HepG2 (cell line): ENCODE data around the gene RESP18. TPM values are rescaled to one million over a fixed set of nuclear protein-coding genes. Genes with fewer than 3 reads are reported as not detected.

ENCODE experiments used
- ATAC-seq: fragments of 200-7000 bp; cut with Tn5 transposase; 3 replicates; pipeline ENCODE4 v1.9.1; 2020; ENCODE audit warnings: mild to moderate bottlenecking, moderate library complexity
- BruUV-seq: library from RNA; stranded (reverse); fragments of 400-500 nt; replicated peaks from 2 replicates; lab custom pipeline; 2021; lab: Mats Ljungman, UMichigan
- CTCF ChIA-PET: fragments of 300-600 bp; formaldehyde crosslinking; extraction: SDS; loops from one replicate; lab custom pipeline; 2021; ENCODE audit warnings: low total read pairs, inconsistent platforms, low intra/inter-chr PET ratio; lab: Yijun Ruan, JAX
- POLR2A ChIA-PET: fragments of 350-600 bp; sonication (Branson Sonifier 250); formaldehyde crosslinking; loops from one replicate; lab custom pipeline; 2020; ENCODE audit warnings: antibody characterized with exemption, inconsistent platforms; lab: Yijun Ruan, JAX
- DNase-seq: peaks from one replicate; pipeline ENCODE4 v3.0.0-alpha.2; 2015; ENCODE audit warnings: low spot score
- FAIRE-seq: peaks from 3 replicates; lab custom pipeline; 2011; peaks lifted over from hg19 to GRCh38; lab: Jason Lieb, UNC
- H2AFZ ChIP-seq: one replicate; pipeline ENCODE4 v1.6.1; 2011; ENCODE audit warnings: low read length, inconsistent platforms
- H3K27ac ChIP-seq: fragments of 300-600 bp; 3 replicates; pipeline ENCODE4 v1.8.0; 2011; ENCODE audit warnings: mixed run types, mild to moderate bottlenecking, mixed read lengths, low read length, inconsistent platforms; ENCODE audit not compliant: insufficient read depth; ENCODE audit errors: extremely low read length
- H3K27me3 ChIP-seq, 2 experiments: fragments of 200-600 bp in 1 of 2; 2 replicates in 1 of 2; 3 replicates in 1 of 2; pipeline versions ENCODE4 v1.6.0 to v1.8.0; 2011; ENCODE audit warnings: low read length in 2 of 2, mild to moderate bottlenecking in 2 of 2, moderate library complexity in 2 of 2, inconsistent platforms in 1 of 2; ENCODE audit not compliant: insufficient read depth in 2 of 2, control insufficient read depth in 1 of 2
- H3K36me3 ChIP-seq, 2 experiments: fragments of 200-600 bp in 1 of 2; replicated peaks in 1 of 2; 2 replicates in 1 of 2; 3 replicates in 1 of 2; pipeline versions ENCODE4 v1.5.1 to v1.8.0; 2011; ENCODE audit warnings: low read length in 2 of 2, inconsistent platforms in 1 of 2; ENCODE audit not compliant: insufficient read depth in 2 of 2, control insufficient read depth in 1 of 2
- H3K4me1 ChIP-seq: 2 replicates; pipeline ENCODE4 v1.5.1; 2012; ENCODE audit warnings: low read length, inconsistent platforms; ENCODE audit not compliant: insufficient read depth
- H3K4me2 ChIP-seq: 2 replicates; pipeline ENCODE4 v1.6.0; 2011; ENCODE audit warnings: low read depth, low read length, inconsistent platforms
- H3K4me3 ChIP-seq, 3 experiments: fragments of 200-600 bp in 1 of 3; sonication (generic), shearing (Covaris generic) in 1 of 3; replicated peaks in 1 of 3; 2 replicates each; pipeline ENCODE4 v1.5.1; 2011 to 2016; ENCODE audit warnings: low read length in 3 of 3, inconsistent platforms in 2 of 3, low read depth in 2 of 3, mild to moderate bottlenecking in 2 of 3, control low read depth in 1 of 3, mixed read lengths in 1 of 3; ENCODE audit not compliant: insufficient read depth in 1 of 3
- H3K79me2 ChIP-seq: one replicate; pipeline ENCODE4 v1.6.1; 2011; ENCODE audit warnings: low read length, inconsistent platforms; ENCODE audit not compliant: insufficient read depth
- H3K9ac ChIP-seq: 2 replicates; pipeline ENCODE4 v1.6.0; 2011; ENCODE audit warnings: mild to moderate bottlenecking, low read depth, low read length, inconsistent platforms; ENCODE audit not compliant: insufficient read depth
- H3K9me3 ChIP-seq: 2 replicates; pipeline ENCODE4 v1.5.1; 2012; ENCODE audit warnings: mild to moderate bottlenecking, low read length
- H4K20me1 ChIP-seq: 2 replicates; pipeline ENCODE4 v1.6.0; 2011; ENCODE audit warnings: inconsistent platforms, mild to moderate bottlenecking, low read length, moderate library complexity; ENCODE audit not compliant: insufficient read depth
- ATAD3A ChIP-seq: sonication (generic); formaldehyde crosslinking; IDR thresholded peaks from 2 replicates; pipeline ENCODE4 v1.4.0; 2020; ENCODE audit warnings: missing genetic modification reagents
- BCLAF1 ChIP-seq: fragments of 450-650 bp; IDR thresholded peaks from 2 replicates; pipeline ENCODE4 v1.6.1; 2017; ENCODE audit warnings: mild to moderate bottlenecking
- EZH2 ChIP-seq: conservative IDR thresholded peaks from 2 replicates; pipeline ENCODE4 v1.6.1; 2012; ENCODE audit warnings: mild to moderate bottlenecking, low read depth, low read length, moderate library complexity
- HDAC2 ChIP-seq: sonication (generic); formaldehyde crosslinking; IDR thresholded peaks from 2 replicates; pipeline ENCODE4 v1.4.0; 2020; ENCODE audit warnings: missing genetic modification reagents
- LCORL ChIP-seq, 2 experiments: fragments of 450-650 bp in 1 of 2; sonication (generic) in 1 of 2; formaldehyde crosslinking in 1 of 2; IDR thresholded peaks; 2 replicates each; pipeline versions ENCODE4 v1.5.0 to v1.6.1; 2017 to 2020; ENCODE audit warnings: antibody characterized with exemption in 1 of 2, missing genetic modification reagents in 1 of 2
- ZNF256 ChIP-seq: sonication (generic); formaldehyde crosslinking; conservative IDR thresholded peaks from 2 replicates; pipeline ENCODE4 v1.4.0; 2020; ENCODE audit warnings: missing genetic modification reagents
- ZNF292 ChIP-seq: sonication (generic); formaldehyde crosslinking; IDR thresholded peaks from 2 replicates; pipeline ENCODE4 v1.8.1; 2022; ENCODE audit warnings: mild to moderate bottlenecking, low read depth, missing genetic modification reagents, borderline replicate concordance
- ZNF431 ChIP-seq: sonication (generic); formaldehyde crosslinking; IDR thresholded peaks from 2 replicates; pipeline ENCODE4 v1.9.0; 2022; ENCODE audit warnings: missing genetic modification reagents, low read depth, mild to moderate bottlenecking, borderline replicate concordance
- ZNF558 ChIP-seq: sonication (generic); formaldehyde crosslinking; IDR thresholded peaks from 2 replicates; pipeline ENCODE4 v1.9.0; 2022; ENCODE audit warnings: mild to moderate bottlenecking, missing genetic modification reagents, borderline replicate concordance
- ZNF597 ChIP-seq: sonication (generic); formaldehyde crosslinking; IDR thresholded peaks from 2 replicates; pipeline ENCODE4 v1.5.0; 2020; ENCODE audit warnings: missing genetic modification reagents
- WGBS: methylation state at CpG from one replicate; pipeline ENCODE4 v1.1.6; 2017; ENCODE audit warnings: low lambda C conversion rate; 5-methylcytosine and 5-hydroxymethylcytosine counted together
- in situ Hi-C: cut with HindIII; loops from 2 replicates; pipeline ENCODE4 v1.10.0; 2017; ENCODE audit warnings: low pct_unique_long_range_greater_than_20kb; ENCODE audit not compliant: extremely low pct_ligation_motif_present
- intact Hi-C: fragments of 100-400 bp; cut with micrococcal nuclease; formaldehyde crosslinking; loops from one replicate; pipeline ENCODE4 v1.10.0; 2022; ENCODE audit not compliant: unreplicated experiment
- polyA plus RNA-seq, 8 experiments: library from polyadenylated mRNA; depleted of rRNA in 3 of 8; stranded (reverse) in 7 of 8; unstranded in 1 of 8; fragments of >200 nt; fragmentation: Illumina TruSeq in 4 of 8; extraction: Trizol in 4 of 8; gene quantifications; 2 replicates each; pipeline versions ENCODE4 v1.2.1 to v1.2.3, GENCODE V29; 2011 to 2016; ENCODE audit warnings: low read depth in 4 of 8, missing spikeins in 1 of 8, mixed read lengths in 1 of 8; ENCODE audit not compliant: insufficient read depth in 1 of 8
- total RNA-seq, 5 experiments: library from RNA; depleted of rRNA; stranded (reverse); fragments of >200 nt; fragmentation: Illumina TruSeq; extraction: Trizol; gene quantifications; 2 replicates each; pipeline ENCODE4 v1.2.3, GENCODE V29; 2016; ENCODE audit warnings: low read depth in 1 of 5

The RESP18 gene
- total and polyA plus RNA-seq, 2 of the 13 experiments (the other 11 are each of a cell fraction or from before 2014, with no cell fraction given), result not detected

GRCh38 chr2:219358170-219359075, 25.9 kb upstream of the RESP18 start:
- Histone ChIP-seq H3K9ac (no peak overlapping the region), H2AFZ (no peak overlapping the region), H4K20me1 (no peaks in the 10 kb centered on the region), H3K9me3 (no peaks in the 10 kb centered on the region), H3K4me3 (no peak overlapping the region), H3K4me2 (no peak overlapping the region), H3K27me3 (peaks cover 6 to 46% of the 10 kb centered on the region in 2 experiments), H3K79me2 (no peaks in the 10 kb centered on the region), H3K27ac (no peak overlapping the region), H3K4me1 (no peaks in the 10 kb centered on the region), H3K36me3 (no peaks in the 10 kb centered on the region)
- ATAC-seq, result peak; percentile 54
- BruUV-seq, result no TSS peak
- ChIA-PET CTCF (no interaction called here), POLR2A (interaction anchor here (1.3 kb wide), 1 partner anchor 30 kb away, joined by 4 read pairs; no protein-coding TSS in a partner anchor)
- 27% methylated on average over 59 of the region's 66 CpGs for WGBS
- intact Hi-C loops (no loop called here), in situ Hi-C loops (no loop called here)
- no peak for DNase-seq
- no peak for FAIRE-seq
- TF ChIP-seq ZNF597 (CRISPR knock-in tag), result no peak
- TF ChIP-seq EZH2, result peak; percentile 34; the same call in 1 of the 2 replicates

- no peaks in the 10 kb centered on the region for H4K20me1 ChIP-seq
- ChIA-PET CTCF (no interaction called here), POLR2A (interaction anchor here (1.3 kb wide), 1 partner anchor 32 kb away, joined by 4 read pairs; no protein-coding TSS in a partner anchor)
- no peak overlapping the region for H3K9ac ChIP-seq
- H3K27ac ChIP-seq, result no peak overlapping the region
- H3K79me2 ChIP-seq, result no peaks in the 10 kb centered on the region
- WGBS, result 3% methylated on average over 1 of the region's 1 CpG
- H3K36me3 ChIP-seq, result no peaks in the 10 kb centered on the region
- H2AFZ ChIP-seq, result no peak overlapping the region
- DNase-seq, result no peak
- no peak overlapping the region for H3K4me3 ChIP-seq
- H3K4me2 ChIP-seq, result no peak overlapping the region
- no peaks in the 10 kb centered on the region for H3K9me3 ChIP-seq
- FAIRE-seq, result no peak
- in situ Hi-C loops, result no loop called here
- BruUV-seq, result no TSS peak
- ATAC-seq, result no peak
- peaks cover 6 to 58% of the 10 kb centered on the region in 2 experiments for H3K27me3 ChIP-seq
- intact Hi-C loops, result no loop called here
- H3K4me1 ChIP-seq, result no peaks in the 10 kb centered on the region
- no peak for TF ChIP-seq BCLAF1
- no peak for TF ChIP-seq ZNF292 (CRISPR knock-in tag)
- no peak for TF ChIP-seq ZNF558 (CRISPR knock-in tag)
- TF ChIP-seq ZNF431 (CRISPR knock-in tag), result no peak
- TF ChIP-seq ATAD3A (CRISPR knock-in tag), result no peak
- no peak for TF ChIP-seq ZNF256
- TF ChIP-seq LCORL (IDR thresholded peaks at IDR 0.05), result no peak
- TF ChIP-seq LCORL (CRISPR knock-in tag; IDR thresholded peaks at IDR 0.05), result no peak
- no peak for TF ChIP-seq HDAC2 (CRISPR knock-in tag)
Measured at GRCh38 chr2:219356834-219357233, 24.3 kb upstream of the RESP18 start.
